ENCODE results near the gene ABHD16B. TPM values are rescaled to one million over a fixed set of nuclear protein-coding genes. Genes with fewer than 3 reads are reported as not detected.
A peak's percentile ranks its signal among the peaks of the same experiment; 100 is the strongest.
"Not testable (repeated sequence)": the region's sequence is repeated elsewhere in the genome, so short reads cannot be mapped to it uniquely, and the experiment has no call there.

Gene ABHD16B
- polyA plus RNA-seq, 1 donor: not detected

DNA sequence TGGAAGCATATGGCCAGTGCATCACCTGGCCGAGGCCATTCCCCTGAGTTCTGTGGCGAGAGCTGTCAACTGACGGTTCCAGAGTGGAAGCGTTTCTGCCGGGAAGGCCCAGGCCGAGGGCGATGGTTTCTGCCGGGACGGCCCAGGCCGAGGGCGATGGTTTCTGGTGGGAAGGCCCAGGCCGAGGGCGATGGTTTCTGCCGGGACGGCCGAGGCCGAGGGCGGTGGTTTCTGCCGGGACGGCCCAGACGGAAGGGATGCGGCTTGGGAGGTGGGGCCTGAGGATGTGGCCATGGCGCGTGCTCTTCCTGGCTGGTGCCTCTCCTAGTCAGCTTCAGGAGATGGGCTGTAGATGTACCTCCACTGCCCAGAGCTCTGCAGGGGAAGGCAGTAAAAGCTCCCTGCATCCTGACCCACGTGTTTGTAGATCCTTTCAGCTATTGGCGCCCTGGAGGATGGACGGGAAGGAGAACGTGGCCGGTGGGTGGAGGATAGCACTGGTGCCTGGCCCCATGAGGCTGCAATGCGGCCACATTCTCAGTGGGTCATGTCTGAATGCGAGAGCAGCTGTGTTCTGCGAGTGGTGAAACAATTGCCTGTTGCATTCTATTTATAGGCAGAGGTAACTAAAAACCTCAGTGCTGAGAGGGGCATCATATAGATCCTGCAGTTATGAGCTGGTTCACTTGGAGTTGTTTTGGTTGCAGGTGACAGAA is 16.6 kb downstream of the ABHD16B start:
- Histone ChIP-seq H3K4me1 (ENCODE audit: control insufficient read depth, insufficient read depth, low read length) (no peaks in the 10 kb centered on the region), H3K27ac (ENCODE audit: low read length) (no peak overlapping the region), H3K36me3 (ENCODE audit: control insufficient read depth, insufficient read depth, low read length) (peaks cover 69% of the 10 kb centered on the region), H3K27me3 (ENCODE audit: control insufficient read depth, insufficient read depth, low read length) (no peaks in the 10 kb centered on the region), H3K4me3 (ENCODE audit: low read length) (no peak overlapping the region), H3K9me3 (ENCODE audit: control insufficient read depth, low read depth, low read length) (no peaks in the 10 kb centered on the region)
- no CpG with 5 or more reads among the region's 32 CpGs for WGBS (ENCODE audit: insufficient coverage, low lambda C conversion rate)
- DNase-seq: no peak

GRCh38 chr20:63878899-63879663 is 17.8 kb downstream of the ABHD16B start:
- Histone ChIP-seq H3K9me3 (ENCODE audit: control insufficient read depth, low read depth, low read length) (no peaks in the 10 kb centered on the region), H3K27me3 (ENCODE audit: control insufficient read depth, insufficient read depth, low read length) (no peaks in the 10 kb centered on the region), H3K27ac (ENCODE audit: low read length) (no peak overlapping the region), H3K4me1 (ENCODE audit: control insufficient read depth, insufficient read depth, low read length) (no peaks in the 10 kb centered on the region), H3K36me3 (ENCODE audit: control insufficient read depth, insufficient read depth, low read length) (peaks cover 74% of the 10 kb centered on the region), H3K4me3 (ENCODE audit: low read length) (no peak overlapping the region)
- DNase-seq: no peak
- WGBS (ENCODE audit: insufficient coverage, low lambda C conversion rate): no CpG with 5 or more reads among the region's 14 CpGs

DNA sequence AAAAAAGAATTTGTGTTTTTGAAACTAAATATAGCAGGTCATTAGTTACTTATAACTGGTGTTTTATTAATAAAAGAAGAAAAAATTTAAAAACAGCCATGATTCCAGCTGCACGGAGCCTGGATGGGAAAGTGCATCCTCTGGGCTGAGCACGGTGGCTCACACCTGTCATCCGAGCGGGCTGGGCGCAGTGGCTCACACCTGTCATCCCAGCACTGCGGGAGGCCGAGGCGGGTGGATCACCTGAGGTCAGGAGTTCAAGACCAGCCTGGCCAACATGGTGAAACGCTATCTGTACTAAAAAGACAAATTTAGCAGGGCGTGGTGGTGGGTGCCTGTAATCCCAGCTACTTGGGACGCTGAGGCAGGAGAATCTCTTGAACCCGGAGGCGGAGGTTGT is 19.6 kb downstream of the ABHD16B start:
- H3K9me3 ChIP-seq (ENCODE audit: control insufficient read depth, low read depth, low read length); H3K27ac ChIP-seq (ENCODE audit: low read length); DNase-seq; H3K4me1 ChIP-seq (ENCODE audit: control insufficient read depth, insufficient read depth, low read length); H3K27me3 ChIP-seq (ENCODE audit: control insufficient read depth, insufficient read depth, low read length); H3K4me3 ChIP-seq (ENCODE audit: low read length): not testable (repeated sequence)
- H3K36me3 ChIP-seq (ENCODE audit: control insufficient read depth, insufficient read depth, low read length): peaks cover 76% of the 10 kb centered on the region
- WGBS (ENCODE audit: insufficient coverage, low lambda C conversion rate): 83% methylated on average over 1 of the region's 13 CpGs

- Histone ChIP-seq H3K9me3 (ENCODE audit: control insufficient read depth, low read depth, low read length) (no peaks in the 10 kb centered on the region), H3K4me1 (ENCODE audit: control insufficient read depth, insufficient read depth, low read length) (no peaks in the 10 kb centered on the region), H3K27ac (ENCODE audit: low read length) (no peak overlapping the region), H3K36me3 (ENCODE audit: control insufficient read depth, insufficient read depth, low read length) (peaks cover 70% of the 10 kb centered on the region), H3K4me3 (ENCODE audit: low read length) (no peak overlapping the region), H3K27me3 (ENCODE audit: control insufficient read depth, insufficient read depth, low read length) (no peaks in the 10 kb centered on the region)
- WGBS (ENCODE audit: insufficient coverage, low lambda C conversion rate): no CpG with 5 or more reads among the region's 19 CpGs
- DNase-seq: peak in 1 of 2 donors; percentile 41
Measured at GRCh38 chr20:63881451-63882226, 20.3 kb downstream of the ABHD16B start.

- H3K27ac ChIP-seq (ENCODE audit: low read length): no peak overlapping the region
- no peaks in the 10 kb centered on the region for H3K27me3 ChIP-seq (ENCODE audit: control insufficient read depth, insufficient read depth, low read length)
- DNase-seq: no peak
- peaks cover 74% of the 10 kb centered on the region for H3K36me3 ChIP-seq (ENCODE audit: control insufficient read depth, insufficient read depth, low read length)
- H3K4me3 ChIP-seq (ENCODE audit: low read length): no peak overlapping the region
- no peaks in the 10 kb centered on the region for H3K4me1 ChIP-seq (ENCODE audit: control insufficient read depth, insufficient read depth, low read length)
- no CpG with 5 or more reads among the region's 28 CpGs for WGBS (ENCODE audit: insufficient coverage, low lambda C conversion rate)
- H3K9me3 ChIP-seq (ENCODE audit: control insufficient read depth, low read depth, low read length): no peaks in the 10 kb centered on the region
Measured at GRCh38 chr20:63882257-63883200, 21.2 kb downstream of the ABHD16B start.

DNA sequence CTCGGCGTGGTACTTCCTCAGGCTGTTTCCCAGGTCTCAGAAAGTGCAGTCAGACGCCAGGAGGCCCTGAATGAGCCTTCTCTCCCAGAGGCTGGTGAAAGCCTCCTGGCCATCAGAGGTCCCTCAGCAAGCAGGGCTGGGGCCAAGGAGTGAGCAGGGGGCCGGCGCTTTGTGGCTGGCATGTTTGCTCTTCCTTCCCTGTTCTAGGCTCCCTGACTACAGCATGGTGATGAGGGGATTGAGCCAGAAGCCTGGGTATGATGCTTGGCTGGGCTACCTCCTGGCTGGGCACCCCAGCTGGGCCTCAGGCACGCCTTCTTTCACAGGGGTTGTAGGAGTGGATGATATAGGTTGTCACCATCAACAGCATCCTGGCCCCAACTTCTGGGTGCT is 21.9 kb downstream of the ABHD16B start:
- Histone ChIP-seq H3K27me3 (ENCODE audit: control insufficient read depth, insufficient read depth, low read length) (no peaks in the 10 kb centered on the region), H3K4me1 (ENCODE audit: control insufficient read depth, insufficient read depth, low read length) (no peaks in the 10 kb centered on the region), H3K27ac (ENCODE audit: low read length) (no peak overlapping the region), H3K4me3 (ENCODE audit: low read length) (no peak overlapping the region), H3K9me3 (ENCODE audit: control insufficient read depth, low read depth, low read length) (no peaks in the 10 kb centered on the region), H3K36me3 (ENCODE audit: control insufficient read depth, insufficient read depth, low read length) (peaks cover 75% of the 10 kb centered on the region)
- no peak for DNase-seq
- WGBS (ENCODE audit: insufficient coverage, low lambda C conversion rate): no CpG with 5 or more reads among the region's 6 CpGs

- DNase-seq: no peak
- Histone ChIP-seq H3K27ac (ENCODE audit: low read length) (no peak overlapping the region), H3K4me3 (ENCODE audit: low read length) (no peak overlapping the region), H3K4me1 (ENCODE audit: control insufficient read depth, insufficient read depth, low read length) (no peaks in the 10 kb centered on the region), H3K9me3 (ENCODE audit: control insufficient read depth, low read depth, low read length) (no peaks in the 10 kb centered on the region), H3K36me3 (ENCODE audit: control insufficient read depth, insufficient read depth, low read length) (peaks cover 74% of the 10 kb centered on the region), H3K27me3 (ENCODE audit: control insufficient read depth, insufficient read depth, low read length) (no peaks in the 10 kb centered on the region)
- WGBS (ENCODE audit: insufficient coverage, low lambda C conversion rate): no CpG with 5 or more reads among the region's 21 CpGs
Measured at GRCh38 chr20:63884506-63885263, 23.4 kb downstream of the ABHD16B start.

DNA sequence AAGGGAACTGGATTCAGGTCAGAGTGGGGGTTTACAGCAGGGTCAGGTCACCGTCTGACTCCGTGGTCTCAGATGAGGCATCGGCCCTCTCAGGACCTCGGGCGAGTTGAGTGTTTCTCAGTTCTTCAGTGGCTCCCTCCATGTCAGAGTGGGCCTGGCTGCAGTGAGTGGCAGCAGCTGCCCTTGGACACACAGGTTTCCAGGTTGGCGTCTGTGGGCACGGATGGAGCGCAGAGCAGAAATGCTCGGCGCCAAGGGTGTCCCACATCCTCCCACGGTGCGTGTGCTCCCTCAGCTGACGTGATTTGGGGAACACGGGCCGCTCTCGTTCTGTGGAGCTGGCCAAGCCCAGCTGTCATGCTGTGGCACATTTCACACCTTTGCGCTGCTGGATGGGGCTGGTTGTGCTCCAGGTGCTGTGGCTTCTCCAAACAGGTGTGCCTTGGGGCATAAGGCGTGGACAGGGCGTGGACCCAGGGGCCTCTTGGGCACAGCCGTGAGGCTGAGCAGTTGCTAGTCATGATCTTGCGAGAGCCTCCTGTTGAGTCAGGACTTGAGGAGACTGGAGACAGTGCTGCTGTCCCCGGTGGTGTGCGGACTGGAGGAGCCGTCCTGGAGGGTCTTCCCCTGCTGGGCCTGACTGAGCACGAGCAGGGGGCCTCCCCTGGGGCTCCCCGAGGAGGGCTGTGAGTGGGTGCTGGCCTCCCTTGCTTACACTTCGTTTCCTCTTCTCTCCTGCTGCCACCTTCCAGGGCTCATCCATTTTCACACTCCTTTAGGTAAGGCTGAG is 24.2 kb downstream of the ABHD16B start:
- Histone ChIP-seq H3K9me3 (ENCODE audit: control insufficient read depth, low read depth, low read length) (no peaks in the 10 kb centered on the region), H3K36me3 (ENCODE audit: control insufficient read depth, insufficient read depth, low read length) (peaks cover 80% of the 10 kb centered on the region)
- no CpG with 5 or more reads among the region's 27 CpGs for WGBS (ENCODE audit: insufficient coverage, low lambda C conversion rate)

GRCh38 chr20:63886054-63886419 is 24.7 kb downstream of the ABHD16B start:
- H3K27ac ChIP-seq (ENCODE audit: low read length): no peak overlapping the region
- no peaks in the 10 kb centered on the region for H3K4me1 ChIP-seq (ENCODE audit: control insufficient read depth, insufficient read depth, low read length)
- no peaks in the 10 kb centered on the region for H3K9me3 ChIP-seq (ENCODE audit: control insufficient read depth, low read depth, low read length)
- H3K36me3 ChIP-seq (ENCODE audit: control insufficient read depth, insufficient read depth, low read length): peaks cover 84% of the 10 kb centered on the region
- no peaks in the 10 kb centered on the region for H3K27me3 ChIP-seq (ENCODE audit: control insufficient read depth, insufficient read depth, low read length)
- DNase-seq: no peak
- H3K4me3 ChIP-seq (ENCODE audit: low read length): no peak overlapping the region
- WGBS (ENCODE audit: insufficient coverage, low lambda C conversion rate): no CpG with 5 or more reads among the region's 14 CpGs

More for the DNA sequence above, 24.2 kb downstream of the ABHD16B start:
- no peak for DNase-seq
- Histone ChIP-seq H3K27me3 (ENCODE audit: control insufficient read depth, insufficient read depth, low read length) (no peaks in the 10 kb centered on the region), H3K27ac (ENCODE audit: low read length) (no peak overlapping the region), H3K4me1 (ENCODE audit: control insufficient read depth, insufficient read depth, low read length) (no peaks in the 10 kb centered on the region), H3K4me3 (ENCODE audit: low read length) (no peak overlapping the region)
